IMR-90 (cell line): Measurements from ENCODE around the gene CNPY2. TPM values are rescaled to one million over a fixed set of nuclear protein-coding genes. Genes with fewer than 3 reads are reported as not detected.

Experiments used
- ATAC-seq: fragments of 200-7000 bp; cut with Tn5 transposase; 2 replicates; pipeline ENCODE4 v1.9.1; 2020; ENCODE audit warnings: low read depth, mild to moderate bottlenecking, moderate library complexity
- BruUV-seq: library from RNA; stranded (reverse); fragments of 400-500 nt; replicated peaks from 2 replicates; lab custom pipeline; 2021; lab: Mats Ljungman, UMichigan
- CTCF ChIA-PET: fragments of 300-600 bp; formaldehyde crosslinking; extraction: SDS; loops from one replicate; lab custom pipeline; 2021; ENCODE audit warnings: antibody characterized with exemption; lab: Yijun Ruan, JAX
- POLR2A ChIA-PET: fragments of 300-600 bp; sonication (Branson Sonifier 250); formaldehyde crosslinking; loops from one replicate; lab custom pipeline; 2022; ENCODE audit warnings: antibody characterized with exemption; ENCODE audit not compliant: unreplicated experiment; lab: Charles Lee
- DNase-seq: peaks from one replicate; pipeline ENCODE4 v3.0.0; 2013
- H2AFZ ChIP-seq: replicated peaks from 2 replicates; pipeline ENCODE3; 2013; ENCODE audit warnings: low read length, mild to moderate bottlenecking; ENCODE audit not compliant: poor library complexity
- H2AK5ac ChIP-seq: 2 replicates; pipeline ENCODE4 v1.6.1; 2013; ENCODE audit warnings: low read depth, low read length, inconsistent platforms
- H2AK9ac ChIP-seq: replicated peaks from 2 replicates; pipeline ENCODE3; 2013; ENCODE audit warnings: mild to moderate bottlenecking, low read depth, low read length, moderate library complexity; ENCODE audit not compliant: poor library complexity
- H2BK120ac ChIP-seq: 2 replicates; pipeline ENCODE4 v1.6.1; 2013; ENCODE audit warnings: low read depth, low read length, inconsistent platforms
- H2BK15ac ChIP-seq: 3 replicates; pipeline ENCODE4 v1.6.1; 2013; ENCODE audit warnings: low read depth, low read length, inconsistent platforms
- H2BK20ac ChIP-seq: 2 replicates; pipeline ENCODE4 v1.6.1; 2013; ENCODE audit warnings: low read depth, mild to moderate bottlenecking, inconsistent platforms, low read length, moderate library complexity
- H2BK5ac ChIP-seq: 2 replicates; pipeline ENCODE4 v1.6.1; 2013; ENCODE audit warnings: mild to moderate bottlenecking, low read depth, low read length, inconsistent platforms; ENCODE audit not compliant: poor library complexity, severe bottlenecking
- H3K14ac ChIP-seq: replicated peaks from 2 replicates; pipeline ENCODE4 v1.6.1; 2013; ENCODE audit warnings: low read depth, low read length, inconsistent platforms
- H3K18ac ChIP-seq: 2 replicates; pipeline ENCODE4 v1.6.1; 2013; ENCODE audit warnings: low read depth, low read length, control low read depth
- H3K23ac ChIP-seq: 2 replicates; pipeline ENCODE4 v1.6.1; 2013; ENCODE audit warnings: low read depth, low read length, inconsistent platforms
- H3K27ac ChIP-seq: 2 replicates; pipeline ENCODE4 v1.5.1; 2013; ENCODE audit warnings: mild to moderate bottlenecking, control low read depth, low read length; ENCODE audit not compliant: insufficient read depth
- H3K27me3 ChIP-seq: 2 replicates; pipeline ENCODE4 v1.6.1; 2013; ENCODE audit warnings: low read length; ENCODE audit not compliant: control insufficient read depth, insufficient read depth
- H3K36me3 ChIP-seq: 2 replicates; pipeline ENCODE4 v1.6.1; 2013; ENCODE audit warnings: low read length, mixed read lengths; ENCODE audit not compliant: control insufficient read depth, insufficient read depth
- H3K4ac ChIP-seq: 2 replicates; pipeline ENCODE4 v1.6.1; 2013; ENCODE audit warnings: low read depth, low read length, inconsistent platforms
- H3K4me1 ChIP-seq: 2 replicates; pipeline ENCODE4 v1.6.1; 2013; ENCODE audit warnings: low read length, mixed read lengths; ENCODE audit not compliant: control insufficient read depth, insufficient read depth
- H3K4me2 ChIP-seq: 2 replicates; pipeline ENCODE4 v1.6.1; 2013; ENCODE audit warnings: low read depth, mild to moderate bottlenecking, control low read depth, low read length, moderate library complexity
- H3K4me3 ChIP-seq: 2 replicates; pipeline ENCODE4 v1.5.1; 2013; ENCODE audit warnings: low read depth, mild to moderate bottlenecking, control low read depth, low read length, moderate library complexity; ENCODE audit not compliant: insufficient read depth
- H3K56ac ChIP-seq: 2 replicates; pipeline ENCODE4 v1.6.1; 2013; ENCODE audit warnings: low read length, inconsistent platforms; ENCODE audit not compliant: insufficient read depth; ENCODE audit errors: extremely low read depth
- H3K79me1 ChIP-seq, 2 experiments: 2 replicates each; pipeline ENCODE4 v1.6.1; 2013; ENCODE audit warnings: low read length in 2 of 2, inconsistent platforms in 1 of 2, low read depth in 1 of 2
- H3K9ac ChIP-seq: 2 replicates; pipeline ENCODE4 v1.6.1; 2013; ENCODE audit warnings: low read depth, low read length, control low read depth
- H3K9me1 ChIP-seq: 2 replicates; pipeline ENCODE4 v1.6.1; 2013; ENCODE audit warnings: low read length, inconsistent platforms; ENCODE audit not compliant: insufficient read depth
- H3K9me3 ChIP-seq: 2 replicates; pipeline ENCODE4 v1.6.1; 2013; ENCODE audit warnings: low read length; ENCODE audit not compliant: control insufficient read depth, insufficient read depth
- H4K20me1 ChIP-seq: 2 replicates; pipeline ENCODE4 v1.6.1; 2013; ENCODE audit warnings: low read length, inconsistent platforms; ENCODE audit not compliant: insufficient read depth
- H4K5ac ChIP-seq: 2 replicates; pipeline ENCODE4 v1.6.1; 2013; ENCODE audit warnings: mild to moderate bottlenecking, low read depth, low read length, control low read depth
- H4K8ac ChIP-seq, 2 experiments: 2 replicates each; pipeline ENCODE4 v1.6.1; 2013; ENCODE audit warnings: low read depth in 2 of 2, low read length in 2 of 2, control low read depth in 1 of 2, inconsistent platforms in 1 of 2
- H4K91ac ChIP-seq: 2 replicates; pipeline ENCODE4 v1.6.1; 2013; ENCODE audit warnings: low read depth, low read length, inconsistent platforms; ENCODE audit not compliant: insufficient read depth
- BHLHE40 ChIP-seq: fragments of 150-350 bp; IDR thresholded peaks from 2 replicates; pipeline ENCODE4 v1.6.1; 2016; ENCODE audit warnings: mild to moderate bottlenecking, low read depth, low read length
- CEBPB ChIP-seq: IDR thresholded peaks from 2 replicates; pipeline ENCODE4 v1.6.1; 2012; ENCODE audit warnings: low read depth, low read length, improper control_type of control experiment
- CHD1 ChIP-seq: IDR thresholded peaks from 2 replicates; pipeline ENCODE4 v1.6.1; 2012; ENCODE audit warnings: low read depth, low read length, improper control_type of control experiment
- FOS ChIP-seq: fragments of 150-350 bp; IDR thresholded peaks from 2 replicates; pipeline ENCODE4 v1.6.1; 2016; ENCODE audit warnings: low read depth, low read length
- MAFK ChIP-seq: IDR thresholded peaks from 2 replicates; pipeline ENCODE4 v1.6.1; 2012; ENCODE audit warnings: low read depth, low read length, improper control_type of control experiment
- MAZ ChIP-seq: IDR thresholded peaks from 2 replicates; pipeline ENCODE4 v1.6.1; 2012; ENCODE audit warnings: low read depth, mild to moderate bottlenecking, low read length, improper control_type of control experiment, moderate library complexity, borderline replicate concordance
- MXI1 ChIP-seq: IDR thresholded peaks from 2 replicates; pipeline ENCODE4 v1.6.1; 2012; ENCODE audit warnings: low read depth, mild to moderate bottlenecking, low read length, moderate library complexity, borderline replicate concordance
- NFE2L2 ChIP-seq: fragments of 150-350 bp; IDR thresholded peaks from 2 replicates; pipeline ENCODE4 v1.6.1; 2016; ENCODE audit warnings: low read depth, mild to moderate bottlenecking, low read length
- POLR2A ChIP-seq: IDR thresholded peaks from 2 replicates; pipeline ENCODE4 v1.6.1; 2012; ENCODE audit warnings: mild to moderate bottlenecking, low read depth, low read length
- RCOR1 ChIP-seq: IDR thresholded peaks from 2 replicates; pipeline ENCODE4 v1.6.1; 2012; ENCODE audit warnings: mild to moderate bottlenecking, low read length, improper control_type of control experiment; ENCODE audit not compliant: insufficient replicate concordance
- RFX5 ChIP-seq: IDR thresholded peaks from 2 replicates; pipeline ENCODE4 v1.8.0; 2012; ENCODE audit warnings: low read depth, mild to moderate bottlenecking, low read length, moderate library complexity
- SMC3 ChIP-seq: fragments of 150-350 bp; IDR thresholded peaks from 2 replicates; pipeline ENCODE4 v1.6.1; 2016; ENCODE audit warnings: low read depth, mild to moderate bottlenecking, antibody characterized with exemption, low read length, moderate library complexity
- WGBS, 2 experiments: methylation state at CpG; one replicate each; pipeline versions ENCODE4 v1.1.5 to v1.1.7; 2013; ENCODE audit warnings: missing lambda C conversion rate in 2 of 2; ENCODE audit not compliant: insufficient read length in 1 of 2; ENCODE audit errors: extremely low coverage in 2 of 2; 5-methylcytosine and 5-hydroxymethylcytosine counted together
- dilution Hi-C: fragments of 300-500 bp; cut with HindIII; formaldehyde crosslinking; loops from one replicate; pipeline ENCODE4 v1.14.3; 2018; ENCODE audit warnings: low sequenced_read_pairs; ENCODE audit not compliant: unreplicated experiment
- in situ Hi-C: fragments of 300-500 bp; cut with MboI; formaldehyde crosslinking; loops from 3 replicates; pipeline ENCODE4 v1.14.3; 2019; ENCODE audit warnings: low sequenced_read_pairs, inconsistent platforms, mixed read lengths
- intact Hi-C: fragments of 100-400 bp; cut with micrococcal nuclease; formaldehyde crosslinking; loops from 2 replicates; pipeline ENCODE4 v1.10.0; 2022
- polyA plus RNA-seq, 3 experiments: library from polyadenylated mRNA; depleted of rRNA; stranded (reverse); fragments of >200 nt; gene quantifications; 2 replicates each; pipeline ENCODE4 v1.2.3, GENCODE V29; 2012; ENCODE audit warnings: low replicate concordance in 1 of 3
- total RNA-seq: library from RNA; depleted of rRNA; stranded (reverse); fragments of >200 nt; gene quantifications from 2 replicates; pipeline ENCODE4 v1.2.3, GENCODE V29; 2012
- TF ChIP-seq, protein P1 (sequence below): fragments of 150-350 bp; IDR thresholded peaks from 2 replicates; pipeline ENCODE4 v1.6.1; 2017; ENCODE audit warnings: mild to moderate bottlenecking, antibody characterized with exemption, low read length, low read depth
- TF ChIP-seq, protein P2 (sequence below): conservative IDR thresholded peaks from 2 replicates; pipeline ENCODE4 v1.5.1; 2012; ENCODE audit warnings: mild to moderate bottlenecking, low read depth, low read length, improper control_type of control experiment
- TF ChIP-seq, protein P3 (sequence below): fragments of 150-350 bp; IDR thresholded peaks from 2 replicates; pipeline ENCODE4 v1.6.1; 2016; ENCODE audit warnings: low read depth, mild to moderate bottlenecking, low read length, moderate library complexity, borderline replicate concordance

CNPY2 gene
- total and polyA plus RNA-seq, 2 of the 4 experiments (the other 2 are of a cell fraction) = 65.2 to 175 TPM

DNA sequence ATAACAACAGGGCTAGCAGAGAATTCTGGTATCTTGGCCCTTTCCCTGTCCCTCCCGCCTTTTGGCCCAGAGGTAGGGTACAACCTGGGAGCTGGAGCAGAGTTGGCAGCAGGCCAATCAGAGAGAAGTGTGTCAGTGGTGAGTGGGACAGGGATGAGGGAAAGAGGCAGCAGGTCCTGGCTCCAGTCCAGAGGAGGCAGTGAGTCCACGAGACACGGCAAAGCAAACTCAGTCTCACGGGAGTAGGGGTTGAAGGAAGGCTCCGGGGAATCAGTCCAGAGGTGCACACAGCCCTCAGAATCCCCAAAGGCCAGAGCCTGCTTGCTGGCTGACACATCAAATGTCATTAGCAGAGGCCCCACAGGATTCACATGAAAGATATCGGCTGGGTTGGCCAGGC, 10.7 kb upstream of the CNPY2 start:
- Histone ChIP-seq H3K27ac (no peak overlapping the region), H3K79me1 (no peaks in the 10 kb centered on the region), H2AFZ (no peak overlapping the region), H2BK20ac (no peak overlapping the region), H3K9me3 (no peaks in the 10 kb centered on the region), H3K27me3 (no peaks in the 10 kb centered on the region), H3K4me3 (no peak overlapping the region), H3K4ac (no peak overlapping the region), H3K36me3 (peaks cover 35% of the 10 kb centered on the region), H4K8ac (no peak overlapping the region), H3K14ac (no peak overlapping the region), H2BK5ac (no peak overlapping the region), H3K9ac (no peak overlapping the region), H4K91ac (no peak overlapping the region), H2AK9ac (no peak overlapping the region), H2BK120ac (no peak overlapping the region), H2BK15ac (no peak overlapping the region), H3K4me2 (no peak overlapping the region), H3K56ac (no peak overlapping the region), H4K5ac (no peak overlapping the region), H3K4me1 (no peaks in the 10 kb centered on the region), H2AK5ac (no peak overlapping the region), H3K23ac (no peak overlapping the region), H3K9me1 (no peaks in the 10 kb centered on the region), H4K20me1 (no peaks in the 10 kb centered on the region), H3K18ac (no peak overlapping the region)
- TF ChIP-seq RCOR1 (no peak), MAFK (no peak), SMC3 (no peak), FOS (no peak), MXI1 (no peak), MAZ (no peak), NFE2L2 (no peak), CHD1 (no peak), CEBPB (no peak), RFX5 (no peak), POLR2A (no peak), BHLHE40 (no peak)
- TF ChIP-seq, protein P1, sequence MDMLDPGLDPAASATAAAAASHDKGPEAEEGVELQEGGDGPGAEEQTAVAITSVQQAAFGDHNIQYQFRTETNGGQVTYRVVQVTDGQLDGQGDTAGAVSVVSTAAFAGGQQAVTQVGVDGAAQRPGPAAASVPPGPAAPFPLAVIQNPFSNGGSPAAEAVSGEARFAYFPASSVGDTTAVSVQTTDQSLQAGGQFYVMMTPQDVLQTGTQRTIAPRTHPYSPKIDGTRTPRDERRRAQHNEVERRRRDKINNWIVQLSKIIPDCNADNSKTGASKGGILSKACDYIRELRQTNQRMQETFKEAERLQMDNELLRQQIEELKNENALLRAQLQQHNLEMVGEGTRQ = no peak
- TF ChIP-seq, protein P2, sequence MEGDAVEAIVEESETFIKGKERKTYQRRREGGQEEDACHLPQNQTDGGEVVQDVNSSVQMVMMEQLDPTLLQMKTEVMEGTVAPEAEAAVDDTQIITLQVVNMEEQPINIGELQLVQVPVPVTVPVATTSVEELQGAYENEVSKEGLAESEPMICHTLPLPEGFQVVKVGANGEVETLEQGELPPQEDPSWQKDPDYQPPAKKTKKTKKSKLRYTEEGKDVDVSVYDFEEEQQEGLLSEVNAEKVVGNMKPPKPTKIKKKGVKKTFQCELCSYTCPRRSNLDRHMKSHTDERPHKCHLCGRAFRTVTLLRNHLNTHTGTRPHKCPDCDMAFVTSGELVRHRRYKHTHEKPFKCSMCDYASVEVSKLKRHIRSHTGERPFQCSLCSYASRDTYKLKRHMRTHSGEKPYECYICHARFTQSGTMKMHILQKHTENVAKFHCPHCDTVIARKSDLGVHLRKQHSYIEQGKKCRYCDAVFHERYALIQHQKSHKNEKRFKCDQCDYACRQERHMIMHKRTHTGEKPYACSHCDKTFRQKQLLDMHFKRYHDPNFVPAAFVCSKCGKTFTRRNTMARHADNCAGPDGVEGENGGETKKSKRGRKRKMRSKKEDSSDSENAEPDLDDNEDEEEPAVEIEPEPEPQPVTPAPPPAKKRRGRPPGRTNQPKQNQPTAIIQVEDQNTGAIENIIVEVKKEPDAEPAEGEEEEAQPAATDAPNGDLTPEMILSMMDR = no peak
- TF ChIP-seq, protein P3, sequence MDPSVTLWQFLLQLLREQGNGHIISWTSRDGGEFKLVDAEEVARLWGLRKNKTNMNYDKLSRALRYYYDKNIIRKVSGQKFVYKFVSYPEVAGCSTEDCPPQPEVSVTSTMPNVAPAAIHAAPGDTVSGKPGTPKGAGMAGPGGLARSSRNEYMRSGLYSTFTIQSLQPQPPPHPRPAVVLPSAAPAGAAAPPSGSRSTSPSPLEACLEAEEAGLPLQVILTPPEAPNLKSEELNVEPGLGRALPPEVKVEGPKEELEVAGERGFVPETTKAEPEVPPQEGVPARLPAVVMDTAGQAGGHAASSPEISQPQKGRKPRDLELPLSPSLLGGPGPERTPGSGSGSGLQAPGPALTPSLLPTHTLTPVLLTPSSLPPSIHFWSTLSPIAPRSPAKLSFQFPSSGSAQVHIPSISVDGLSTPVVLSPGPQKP = no peak
- no CpG with 5 or more reads among the region's 6 CpGs for WGBS, 2 experiments
- intact Hi-C loops = no loop called here
- no TSS peak for BruUV-seq
- in situ Hi-C loops = no loop called here
- ChIA-PET POLR2A (no interaction called here), CTCF (no interaction called here)
- ATAC-seq (no peak), DNase-seq (no peak)
- dilution Hi-C loops = no loop called here
